HCT116 (cell line): ENCODE results near the gene LYPD6. TPM values are rescaled to one million over a fixed set of nuclear protein-coding genes. Genes with fewer than 3 reads are reported as not detected.

ENCODE experiments used
- ATAC-seq: fragments of 200-7000 bp; cut with Tn5 transposase; 2 replicates; pipeline ENCODE4 v1.9.1; 2020; ENCODE audit warnings: mild to moderate bottlenecking, moderate library complexity
- BruUV-seq: library from RNA; stranded (reverse); fragments of 400-500 nt; replicated peaks from 2 replicates; lab custom pipeline; 2021; lab: Mats Ljungman, UMichigan
- CTCF ChIA-PET: fragments of 300-600 bp; sonication (Branson Sonifier 250); formaldehyde crosslinking; loops from one replicate; lab custom pipeline; 2021; ENCODE audit warnings: antibody characterized with exemption; lab: Charles Lee
- POLR2A ChIA-PET: fragments of 300-600, 350-600 bp; sonication (Branson Sonifier 250); formaldehyde crosslinking; loops from one replicate; lab custom pipeline; 2021; ENCODE audit warnings: antibody characterized with exemption; lab: Charles Lee
- RAD21 ChIA-PET, 2 experiments: fragments of 300-600 bp; sonication (Branson Sonifier 250); formaldehyde crosslinking; loops; one replicate each; lab custom pipeline; 2023; ENCODE audit warnings: low total read pairs in 2 of 2; ENCODE audit not compliant: uncharacterized antibody in 2 of 2, unreplicated experiment in 2 of 2, low non-redundant PET in 1 of 2; lab: Charles Lee
- DNase-seq: peaks from one replicate; pipeline ENCODE4 v3.0.0-alpha.2; 2010; ENCODE audit warnings: low read depth, low spot score
- H2AFZ ChIP-seq: fragments of 200-600 bp; shearing (Covaris generic), sonication (generic); 2 replicates; pipeline ENCODE4 v1.6.1; 2017; ENCODE audit warnings: low read depth, mixed run types, mixed read lengths, antibody characterized with exemption, low read length; ENCODE audit not compliant: poor library complexity, severe bottlenecking
- H3K27ac ChIP-seq: 2 replicates; pipeline ENCODE4 v1.5.1; 2012; ENCODE audit warnings: low read depth, low read length
- H3K27me3 ChIP-seq: fragments of 200-600 bp; sonication (generic); 2 replicates; pipeline ENCODE4 v1.6.1; 2016; ENCODE audit warnings: mixed run types, low read length, mixed read lengths; ENCODE audit not compliant: insufficient read depth
- H3K36me3 ChIP-seq, 2 experiments: fragments of 200-500 bp in 1 of 2; fragments of 200-600 bp in 1 of 2; sonication (Bioruptor generic) in 1 of 2; sonication (generic) in 1 of 2; 2 replicates each; pipeline versions ENCODE4 v1.5.1 to v1.6.1; 2014 to 2016; ENCODE audit warnings: low read length in 2 of 2, inconsistent platforms in 1 of 2, mixed read lengths in 1 of 2, mixed run types in 1 of 2; ENCODE audit not compliant: insufficient read depth in 2 of 2, control insufficient read depth in 1 of 2
- H3K4me1 ChIP-seq, 2 experiments: fragments of 200-600 bp in 1 of 2; sonication (generic) in 1 of 2; 2 replicates each; pipeline versions ENCODE4 v1.5.1 to v1.6.1; 2012 to 2017; ENCODE audit warnings: low read length in 2 of 2, inconsistent platforms in 1 of 2, mild to moderate bottlenecking in 1 of 2, mixed read lengths in 1 of 2, mixed run types in 1 of 2, moderate library complexity in 1 of 2; ENCODE audit not compliant: insufficient read depth in 2 of 2, control insufficient read depth in 1 of 2
- H3K4me2 ChIP-seq: fragments of 200-600 bp; sonication (generic); 2 replicates; pipeline ENCODE4 v1.6.1; 2017; ENCODE audit warnings: mixed run types, low read length, mixed read lengths
- H3K4me3 ChIP-seq, 2 experiments: fragments of 200-600 bp in 1 of 2; sonication (generic) in 1 of 2; replicated peaks in 1 of 2; 2 replicates each; pipeline ENCODE4 v1.5.1; 2011 to 2016; ENCODE audit warnings: low read length in 2 of 2, control low read depth in 1 of 2, low read depth in 1 of 2, mild to moderate bottlenecking in 1 of 2, mixed read lengths in 1 of 2, mixed run types in 1 of 2
- H3K79me2 ChIP-seq: fragments of 200-600 bp; sonication (generic); 2 replicates; pipeline ENCODE4 v1.6.1; 2017; ENCODE audit warnings: mild to moderate bottlenecking, mixed run types, low read length, moderate library complexity, mixed read lengths; ENCODE audit not compliant: insufficient read depth
- H3K9ac ChIP-seq: fragments of 200-600 bp; sonication (generic); 2 replicates; pipeline ENCODE4 v1.6.1; 2016; ENCODE audit warnings: low read length, mixed read lengths
- H3K9me2 ChIP-seq: fragments of 200-600 bp; sonication (generic), shearing (Covaris generic); 2 replicates; pipeline ENCODE4 v1.6.1; 2017; ENCODE audit warnings: mixed run types, mild to moderate bottlenecking, moderate library complexity; ENCODE audit not compliant: insufficient read depth
- H3K9me3 ChIP-seq, 2 experiments: fragments of 200-500 bp in 1 of 2; fragments of 200-600 bp in 1 of 2; sonication (Bioruptor generic) in 1 of 2; sonication (generic) in 1 of 2; 2 replicates each; pipeline ENCODE4 v1.6.1; 2014 to 2017; ENCODE audit warnings: low read length in 2 of 2, mixed read lengths in 2 of 2, inconsistent platforms in 1 of 2, low read depth in 1 of 2, mild to moderate bottlenecking in 1 of 2, mixed run types in 1 of 2, moderate library complexity in 1 of 2; ENCODE audit not compliant: control insufficient read depth in 1 of 2, insufficient read depth in 1 of 2
- H4K20me1 ChIP-seq: fragments of 200-600 bp; sonication (generic), shearing (Covaris generic); 2 replicates; pipeline ENCODE4 v1.6.1; 2017; ENCODE audit warnings: mixed run types, mild to moderate bottlenecking, moderate library complexity; ENCODE audit not compliant: insufficient read depth
- CBX3 ChIP-seq: IDR thresholded peaks from 2 replicates; pipeline ENCODE4 v1.6.1; 2012; ENCODE audit warnings: low read depth
- EGR1 ChIP-seq: IDR thresholded peaks from 2 replicates; pipeline ENCODE4 v1.6.1; 2012; ENCODE audit warnings: low read depth
- EZH2phosphoT487 ChIP-seq: fragments of 200-600 bp; IDR thresholded peaks from 2 replicates; pipeline ENCODE4 v1.6.1; 2018; ENCODE audit warnings: antibody characterized with exemption, borderline replicate concordance
- JUND ChIP-seq: IDR thresholded peaks from 2 replicates; pipeline ENCODE4 v1.6.1; 2012
- MAX ChIP-seq: IDR thresholded peaks from 2 replicates; pipeline ENCODE4 v1.6.1; 2012
- SRF ChIP-seq: IDR thresholded peaks from 2 replicates; pipeline ENCODE4 v1.6.1; 2012; ENCODE audit warnings: low read depth
- YY1 ChIP-seq: IDR thresholded peaks from 2 replicates; pipeline ENCODE4 v1.6.1; 2011; ENCODE audit warnings: low read length, low read depth, moderate library complexity, mild to moderate bottlenecking; ENCODE audit not compliant: insufficient replicate concordance; ENCODE audit errors: extremely low read depth
- ZBTB33 ChIP-seq: IDR thresholded peaks from 2 replicates; pipeline ENCODE4 v1.6.1; 2011; ENCODE audit warnings: mild to moderate bottlenecking, low read length, moderate library complexity; ENCODE audit not compliant: insufficient replicate concordance; ENCODE audit errors: extremely low read depth
- intact Hi-C: fragments of 100-400 bp; cut with micrococcal nuclease; formaldehyde crosslinking; loops from 2 replicates; pipeline ENCODE4 v1.10.0; 2022
- total RNA-seq: library from RNA; stranded (reverse); gene quantifications from one replicate; pipeline ENCODE4 v1.2.1, GENCODE V29; 2021; ENCODE audit not compliant: unreplicated experiment

LYPD6 gene
- total RNA-seq, 1 experiment from 2014 or later: 3.0 TPM

GRCh38 chr2:149451417-149452165 lies 121.2 kb downstream of the LYPD6 start:
- no peaks in the 10 kb centered on the region for H3K27me3 ChIP-seq
- POLR2A ChIA-PET: interaction anchor here (0.5 kb wide), 1 partner anchor 16 kb away, joined by 4 read pairs; no protein-coding TSS in a partner anchor
- no peaks in the 10 kb centered on the region for H3K4me1 ChIP-seq
- H3K9me3 ChIP-seq: no peaks in the 10 kb centered on the region
- no peak overlapping the region for H2AFZ ChIP-seq
- RAD21 ChIA-PET: no interaction called here
- TF ChIP-seq EGR1 (no peak), MAX (no peak), JUND (no peak), SRF (no peak), ZBTB33 (no peak), EZH2phosphoT487 (no peak), CBX3 (no peak), YY1 (no peak)
- H3K36me3 ChIP-seq: no peaks in the 10 kb centered on the region
- intact Hi-C loops: no loop called here
- no peaks in the 10 kb centered on the region for H3K79me2 ChIP-seq
- DNase-seq (no peak), ATAC-seq (no peak)
- BruUV-seq: no TSS peak
- H3K9ac ChIP-seq: no peak overlapping the region
- no peaks in the 10 kb centered on the region for H3K9me2 ChIP-seq
- no peaks in the 10 kb centered on the region for H4K20me1 ChIP-seq
- H3K27ac ChIP-seq: no peak overlapping the region
- no peak overlapping the region for H3K4me3 ChIP-seq
- CTCF ChIA-PET: no interaction called here
- H3K4me2 ChIP-seq: no peak overlapping the region
